A549 (cell line): Measurements from ENCODE around the gene KIF1A.

Experiments
- ESRRA ChIP-seq: fragments of 150-350 bp; IDR thresholded peaks from 2 replicates; pipeline ENCODE4 v1.6.1; 2014; ENCODE audit warnings: mild to moderate bottlenecking, low read length, borderline replicate concordance
- MAX ChIP-seq: IDR thresholded peaks from 2 replicates; pipeline ENCODE4 v1.6.1; 2012

DNA sequence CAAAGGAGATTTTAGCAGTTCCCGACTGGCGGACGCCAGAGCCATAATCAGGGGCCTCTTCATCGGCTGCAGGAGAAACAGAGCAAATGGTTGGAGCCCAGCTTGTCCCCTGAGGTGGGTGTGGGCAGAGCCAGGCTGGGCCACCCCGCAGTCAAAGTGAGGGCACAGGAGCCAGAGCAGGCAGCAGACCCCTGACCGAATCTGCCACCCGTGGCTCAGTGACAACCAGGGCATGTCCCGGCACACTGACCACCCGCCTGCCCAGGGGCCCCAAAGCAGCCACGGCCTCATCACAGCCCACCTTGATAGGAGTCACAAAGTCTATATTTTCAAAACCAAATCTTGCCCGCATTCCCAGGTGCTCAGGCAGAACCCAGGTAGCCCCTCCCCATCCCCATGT lies 72.8 kb downstream of the KIF1A start:
- no peak for TF ChIP-seq MAX
- TF ChIP-seq ESRRA: no peak
